Activated naive CD4-positive, alpha-beta T cell (primary cell): ENCODE measurements around the gene MYOCD.
"Not testable (repeated sequence)": the region's sequence is repeated elsewhere in the genome, so short reads cannot be mapped to it uniquely, and the experiment has no call there.

ENCODE experiments used
- DNase-seq, 4 experiments: peaks; one replicate each; lab custom pipeline; 2025; lab: John Stamatoyannopoulos, UW

The MYOCD gene, protein sequence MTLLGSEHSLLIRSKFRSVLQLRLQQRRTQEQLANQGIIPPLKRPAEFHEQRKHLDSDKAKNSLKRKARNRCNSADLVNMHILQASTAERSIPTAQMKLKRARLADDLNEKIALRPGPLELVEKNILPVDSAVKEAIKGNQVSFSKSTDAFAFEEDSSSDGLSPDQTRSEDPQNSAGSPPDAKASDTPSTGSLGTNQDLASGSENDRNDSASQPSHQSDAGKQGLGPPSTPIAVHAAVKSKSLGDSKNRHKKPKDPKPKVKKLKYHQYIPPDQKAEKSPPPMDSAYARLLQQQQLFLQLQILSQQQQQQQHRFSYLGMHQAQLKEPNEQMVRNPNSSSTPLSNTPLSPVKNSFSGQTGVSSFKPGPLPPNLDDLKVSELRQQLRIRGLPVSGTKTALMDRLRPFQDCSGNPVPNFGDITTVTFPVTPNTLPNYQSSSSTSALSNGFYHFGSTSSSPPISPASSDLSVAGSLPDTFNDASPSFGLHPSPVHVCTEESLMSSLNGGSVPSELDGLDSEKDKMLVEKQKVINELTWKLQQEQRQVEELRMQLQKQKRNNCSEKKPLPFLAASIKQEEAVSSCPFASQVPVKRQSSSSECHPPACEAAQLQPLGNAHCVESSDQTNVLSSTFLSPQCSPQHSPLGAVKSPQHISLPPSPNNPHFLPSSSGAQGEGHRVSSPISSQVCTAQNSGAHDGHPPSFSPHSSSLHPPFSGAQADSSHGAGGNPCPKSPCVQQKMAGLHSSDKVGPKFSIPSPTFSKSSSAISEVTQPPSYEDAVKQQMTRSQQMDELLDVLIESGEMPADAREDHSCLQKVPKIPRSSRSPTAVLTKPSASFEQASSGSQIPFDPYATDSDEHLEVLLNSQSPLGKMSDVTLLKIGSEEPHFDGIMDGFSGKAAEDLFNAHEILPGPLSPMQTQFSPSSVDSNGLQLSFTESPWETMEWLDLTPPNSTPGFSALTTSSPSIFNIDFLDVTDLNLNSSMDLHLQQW

DNA sequence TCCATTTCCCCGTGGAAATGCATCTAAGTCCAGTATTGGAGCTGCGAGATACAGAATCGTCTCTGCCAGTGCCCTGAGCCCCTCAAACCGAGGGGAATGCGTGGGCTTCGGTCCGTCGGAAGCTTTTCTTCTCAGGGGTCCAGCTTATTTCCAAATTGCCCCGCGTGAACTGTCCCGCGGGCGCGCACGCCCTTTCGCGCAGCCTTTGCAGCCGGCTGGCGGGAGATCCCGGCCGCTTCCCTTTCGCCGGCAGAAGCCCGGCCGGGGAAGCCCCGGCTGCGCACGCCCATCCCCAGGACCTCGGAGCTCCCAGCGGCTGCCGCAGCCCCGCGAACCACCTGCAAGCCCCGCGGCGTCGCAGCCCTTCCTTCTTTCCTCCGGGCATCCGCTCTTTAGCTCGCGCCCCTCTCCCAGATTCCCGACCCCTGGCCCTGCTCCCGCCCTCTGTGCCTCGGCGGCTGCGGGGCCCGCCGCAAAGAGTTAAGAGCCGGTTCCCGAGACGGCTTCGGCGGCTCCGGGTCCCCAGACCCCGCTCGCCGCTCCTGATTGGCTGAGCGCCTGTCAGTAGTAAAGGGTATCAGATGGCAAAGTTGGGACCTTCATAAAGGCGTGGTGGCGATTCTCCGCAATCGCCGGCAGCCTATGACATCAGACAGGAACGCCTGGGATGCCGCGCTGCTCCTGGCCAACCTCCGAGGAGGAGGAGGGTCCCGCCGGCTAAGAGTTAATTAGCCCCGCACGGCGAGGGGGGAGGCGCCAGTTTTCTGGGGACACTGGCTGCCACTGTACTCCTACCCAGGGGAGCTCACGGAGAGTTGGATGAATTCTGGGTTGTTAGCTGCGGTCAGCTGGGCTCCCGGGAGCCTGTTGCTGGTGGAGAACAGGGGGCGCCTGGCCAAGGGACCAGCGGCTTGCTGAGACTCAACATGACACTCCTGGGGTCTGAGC, at the start of gene MYOCD:
MYOCD (plus strand) TSS at position 628 of the 948 bp plus-strand sequence; CDS start at position 927, 299 bp downstream.
- no peak for DNase-seq

DNA sequence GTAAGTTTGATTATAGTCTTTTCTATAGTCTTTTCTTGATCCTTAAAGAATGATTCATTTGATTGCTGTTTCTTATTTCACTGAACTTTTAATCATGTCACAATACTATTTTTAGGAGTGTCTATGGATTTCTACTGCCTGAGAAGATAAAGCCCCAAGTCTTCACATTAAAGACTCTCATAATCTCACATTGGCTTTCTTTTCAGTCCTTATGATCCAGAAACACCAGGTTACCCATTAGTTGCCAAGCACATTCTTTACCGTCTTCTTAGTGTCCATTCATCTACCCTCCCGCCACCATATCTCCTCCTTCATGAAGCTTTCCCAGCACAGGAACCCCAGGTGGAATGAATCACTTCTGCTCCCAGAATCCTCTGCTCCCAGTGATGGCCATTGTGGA, 49.5 kb upstream of the MYOCD start:
- DNase-seq = no peak

DNA sequence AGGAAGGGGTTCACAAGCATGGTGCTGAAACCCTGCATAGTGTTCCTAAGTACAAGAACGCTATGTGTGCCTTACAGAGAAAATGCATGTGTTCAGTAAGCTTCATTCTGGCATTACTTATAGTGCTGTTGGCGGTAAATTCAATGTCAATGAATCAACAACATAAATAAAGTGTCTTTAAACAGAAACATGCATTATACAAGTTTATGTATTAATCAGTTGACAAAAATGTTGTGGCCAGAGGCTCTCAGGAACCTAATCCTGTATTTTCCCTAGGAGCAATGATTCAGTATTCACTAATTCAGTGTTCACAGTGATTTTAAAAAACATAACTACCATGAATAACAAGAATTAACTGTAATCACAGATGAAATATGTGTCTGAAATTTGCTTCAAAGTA, 47.1 kb upstream of the MYOCD start:
- no peak for DNase-seq

DNA sequence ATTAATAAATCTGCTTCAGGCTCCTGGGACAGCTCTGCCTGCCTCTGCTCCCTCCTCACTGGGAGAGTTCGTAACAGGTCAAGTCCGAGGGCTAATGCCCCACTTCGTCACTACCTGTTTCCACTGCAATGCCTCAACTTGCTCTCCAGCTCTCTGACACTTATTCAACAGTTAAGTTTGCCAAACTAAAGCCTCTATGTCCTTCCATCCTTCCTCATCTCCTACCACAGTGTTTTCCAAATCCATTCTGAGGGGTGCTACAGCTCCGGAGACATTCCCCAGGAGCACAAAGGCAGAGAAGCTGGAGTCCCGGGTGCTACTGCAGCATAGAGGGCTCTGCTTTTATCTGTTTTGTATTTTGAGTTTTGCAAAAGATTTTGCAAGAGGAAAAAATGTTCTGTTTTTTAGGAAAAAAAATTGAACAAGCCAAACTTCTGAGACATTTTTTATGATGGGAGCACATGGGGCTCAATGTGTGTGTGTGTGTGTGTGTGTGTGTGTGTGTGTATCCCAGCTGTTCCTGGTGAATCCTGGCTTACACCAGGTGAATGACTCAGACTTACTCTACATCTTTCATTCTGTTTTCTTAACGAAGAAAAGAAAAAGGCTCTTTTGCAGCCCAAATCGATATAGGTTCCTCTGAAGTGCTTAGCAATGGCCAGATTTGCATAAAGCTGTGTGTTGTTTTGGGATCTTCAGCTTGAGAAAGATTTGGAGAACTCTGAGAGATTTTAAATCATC, 46.1 kb upstream of the MYOCD start:
- DNase-seq = no peak

DNA sequence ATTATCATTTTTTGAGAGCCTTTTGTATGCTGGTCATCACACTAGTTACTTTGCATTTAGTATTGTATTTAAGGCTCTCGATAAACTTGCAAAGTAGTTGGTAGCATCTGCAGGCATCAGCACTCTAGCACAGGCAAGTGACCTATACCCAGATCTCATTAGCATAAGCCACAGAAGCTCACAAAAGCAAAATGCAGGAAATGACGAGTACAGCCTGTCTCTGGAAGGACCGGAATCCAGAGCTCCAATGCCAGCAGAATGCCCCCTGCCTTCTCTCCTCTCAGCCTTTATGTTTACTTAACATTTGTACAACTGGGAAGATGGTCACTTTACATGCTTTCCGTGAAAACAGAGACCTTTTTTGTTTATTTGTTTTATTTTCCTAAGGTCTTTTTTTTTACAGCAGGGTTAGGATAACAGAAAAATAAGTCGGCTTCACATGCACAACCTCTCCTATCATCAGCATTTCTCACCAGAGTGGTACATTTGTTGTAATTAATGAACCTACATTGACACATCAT, 45.4 kb upstream of the MYOCD start:
- no peak for DNase-seq

DNA sequence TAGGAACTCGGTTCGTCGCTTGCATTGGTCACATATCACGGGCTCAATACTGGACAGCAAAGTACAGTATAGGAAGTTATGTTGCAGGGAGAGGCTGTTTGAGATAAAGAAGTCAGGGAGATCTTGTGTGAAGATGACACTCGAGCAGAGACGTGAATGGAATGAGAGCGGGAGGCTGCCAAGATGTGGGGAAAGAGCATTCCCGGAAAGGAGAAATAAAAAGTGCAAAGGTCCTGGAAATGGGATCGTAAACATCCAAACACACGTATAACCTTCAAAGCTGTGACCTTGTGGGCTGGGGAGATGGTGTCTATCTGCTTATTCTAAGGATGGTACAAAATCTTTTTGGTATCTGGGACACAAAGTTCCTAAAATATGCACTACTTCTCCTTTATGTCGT, 43.0 kb upstream of the MYOCD start:
- DNase-seq = no peak

DNA sequence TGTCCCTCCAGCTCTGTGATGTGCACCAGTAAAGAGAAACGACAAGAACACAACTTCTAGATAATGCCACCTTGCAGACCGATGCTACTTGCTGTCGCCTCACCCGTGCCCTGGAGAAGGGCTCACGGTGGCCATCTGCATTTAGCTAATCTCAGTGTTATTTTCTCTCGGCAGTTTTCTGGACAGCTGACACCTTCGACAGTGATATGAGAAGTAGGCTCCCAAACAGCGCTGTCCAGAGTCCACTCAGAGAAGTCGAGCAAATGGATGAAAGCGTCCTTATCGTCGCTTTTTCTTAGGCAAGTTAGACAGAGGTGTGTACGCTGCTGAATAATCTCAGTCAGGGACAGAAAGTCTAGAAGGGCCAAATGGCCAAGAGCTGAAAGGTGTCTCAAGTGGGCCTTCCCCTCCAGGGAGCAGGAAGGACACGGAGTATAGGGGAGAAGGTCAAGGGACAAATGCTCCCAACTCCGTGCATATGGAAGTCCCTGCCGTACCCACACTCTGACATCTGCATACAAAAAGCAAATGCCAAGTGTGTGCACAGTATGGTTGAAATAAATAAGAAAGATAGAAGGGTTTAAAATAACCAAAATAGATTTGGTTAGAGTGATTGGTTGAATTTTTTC, 42.4 kb upstream of the MYOCD start:
- no peak for DNase-seq

DNA sequence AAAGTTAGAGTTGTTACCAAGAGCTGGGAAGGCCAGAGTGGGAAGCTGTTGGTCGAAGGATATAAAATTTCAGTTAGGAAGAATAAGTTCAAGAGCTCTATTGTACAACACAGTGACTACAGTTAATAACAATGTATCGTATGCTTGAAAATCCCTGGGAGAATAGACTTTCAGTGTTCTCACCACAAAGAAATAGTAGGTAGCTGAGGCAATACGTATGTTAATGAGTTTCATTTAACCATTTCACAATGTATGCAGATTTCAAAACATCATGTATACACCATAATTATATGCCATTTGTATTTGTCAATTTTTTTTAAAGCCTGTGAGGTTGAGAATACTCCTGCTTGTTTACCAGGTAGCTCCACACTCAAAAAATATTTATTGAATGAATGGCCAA, 41.5 kb upstream of the MYOCD start:
- DNase-seq = no peak

DNA sequence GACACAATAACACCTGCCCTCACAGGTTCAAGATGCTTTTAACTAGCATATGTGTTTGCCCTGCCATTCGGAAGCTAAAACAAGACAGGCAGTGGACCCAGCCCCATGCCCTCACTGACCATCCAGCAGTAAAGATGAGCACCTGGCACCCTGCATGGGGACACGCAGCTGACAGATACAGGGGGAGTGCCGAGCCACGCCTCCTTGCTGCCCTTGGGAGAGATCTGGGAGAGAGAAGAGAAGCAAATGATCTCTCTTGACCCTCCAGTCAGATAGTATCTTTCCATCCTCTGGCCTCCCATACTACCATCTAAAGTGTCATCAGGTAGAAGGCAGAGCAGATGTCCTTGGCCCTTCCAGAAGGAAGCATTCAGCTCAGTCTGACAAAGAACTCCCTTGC, 40.6 kb upstream of the MYOCD start:
- no peak for DNase-seq

DNA sequence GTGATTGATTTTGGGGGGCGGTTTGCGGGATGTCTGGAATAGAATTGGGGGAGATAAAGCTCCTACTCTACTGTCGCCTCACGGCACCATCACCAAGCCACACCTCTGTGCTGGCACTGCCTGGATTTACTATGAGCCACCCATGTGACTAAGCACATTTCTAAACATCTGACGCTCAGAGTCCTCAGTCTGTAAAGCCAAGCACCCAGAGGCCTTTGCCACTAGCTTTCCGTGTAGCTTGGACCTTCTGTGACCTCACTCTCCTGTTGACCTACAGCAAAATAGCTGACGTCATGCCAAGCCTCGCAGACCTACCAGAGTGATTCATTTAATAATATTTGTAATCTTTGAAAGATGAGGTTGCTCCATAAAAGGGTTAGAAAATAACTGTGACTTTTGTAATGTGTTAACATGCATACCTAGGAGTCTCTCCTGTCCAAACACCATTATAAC, 38.5 kb upstream of the MYOCD start:
- DNase-seq = no peak

DNA sequence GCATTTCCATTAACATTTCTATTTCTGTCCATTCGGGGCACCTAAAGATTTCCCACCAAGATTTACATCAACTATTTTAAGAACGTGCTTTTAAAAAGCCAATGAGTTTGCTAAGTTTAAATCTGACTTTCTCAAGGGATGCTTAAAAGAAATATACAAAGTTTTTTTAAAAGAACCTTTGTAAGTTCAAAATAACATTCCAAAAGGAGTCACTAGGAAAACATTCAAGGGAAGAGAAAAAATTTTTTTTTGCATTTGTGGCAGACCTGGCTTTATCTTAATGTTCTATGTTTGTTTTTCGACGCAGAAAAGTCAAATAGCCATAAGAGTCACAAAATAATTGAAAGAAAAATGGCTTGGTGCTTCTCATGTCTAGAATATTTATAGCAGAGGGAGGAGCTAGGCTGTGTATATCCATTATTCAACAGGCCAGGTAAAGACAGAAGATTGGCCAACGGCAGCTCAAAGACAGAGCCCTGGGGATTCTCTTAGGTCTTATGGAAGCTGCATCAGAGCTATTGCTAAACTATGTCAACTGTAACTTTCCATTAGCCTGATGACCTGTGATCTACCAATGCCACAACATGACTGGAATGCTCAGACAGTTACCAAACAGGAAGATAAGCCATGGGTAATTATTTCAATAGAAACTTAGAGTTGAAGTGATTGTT, 37.8 kb upstream of the MYOCD start:
- no peak for DNase-seq

DNA sequence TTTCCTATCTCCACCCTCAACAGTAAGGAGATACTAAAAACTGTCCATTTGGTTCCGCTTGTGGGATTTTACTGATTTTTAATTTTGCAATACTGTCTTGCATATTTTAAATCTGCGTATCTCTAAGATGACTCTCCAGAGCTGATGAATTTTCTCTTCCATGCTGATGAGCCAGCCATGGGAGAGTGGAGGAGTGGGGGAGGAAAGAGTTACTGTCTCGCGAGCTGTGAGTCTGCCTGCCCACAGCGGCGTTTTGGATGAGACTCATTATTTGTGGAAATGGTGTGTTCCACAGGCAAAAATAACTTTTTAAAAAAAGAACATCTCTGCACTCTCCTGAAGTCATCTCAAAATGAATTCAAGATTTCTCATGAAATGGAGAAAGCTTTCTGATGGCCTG, 34.6 kb upstream of the MYOCD start:
- DNase-seq = no peak

DNA sequence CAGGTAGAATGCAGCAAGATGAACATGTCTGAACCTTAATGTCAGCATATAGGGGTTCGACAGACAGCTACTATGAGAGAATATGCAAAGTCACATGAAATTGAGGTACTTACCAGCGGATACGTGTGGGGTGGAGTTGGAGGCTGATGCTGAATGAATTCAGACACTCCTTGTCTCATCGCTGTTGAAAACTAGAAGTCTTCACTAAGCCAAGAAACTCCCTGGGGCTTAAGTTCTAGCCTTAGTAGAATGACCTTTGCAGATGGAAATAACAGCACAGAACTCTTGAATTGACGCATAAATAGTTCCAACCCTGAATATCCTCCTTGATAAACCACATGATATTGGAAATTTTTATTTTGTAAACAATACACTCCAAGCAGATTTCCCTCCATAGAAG, 32.9 kb upstream of the MYOCD start:
- DNase-seq = no peak

DNA sequence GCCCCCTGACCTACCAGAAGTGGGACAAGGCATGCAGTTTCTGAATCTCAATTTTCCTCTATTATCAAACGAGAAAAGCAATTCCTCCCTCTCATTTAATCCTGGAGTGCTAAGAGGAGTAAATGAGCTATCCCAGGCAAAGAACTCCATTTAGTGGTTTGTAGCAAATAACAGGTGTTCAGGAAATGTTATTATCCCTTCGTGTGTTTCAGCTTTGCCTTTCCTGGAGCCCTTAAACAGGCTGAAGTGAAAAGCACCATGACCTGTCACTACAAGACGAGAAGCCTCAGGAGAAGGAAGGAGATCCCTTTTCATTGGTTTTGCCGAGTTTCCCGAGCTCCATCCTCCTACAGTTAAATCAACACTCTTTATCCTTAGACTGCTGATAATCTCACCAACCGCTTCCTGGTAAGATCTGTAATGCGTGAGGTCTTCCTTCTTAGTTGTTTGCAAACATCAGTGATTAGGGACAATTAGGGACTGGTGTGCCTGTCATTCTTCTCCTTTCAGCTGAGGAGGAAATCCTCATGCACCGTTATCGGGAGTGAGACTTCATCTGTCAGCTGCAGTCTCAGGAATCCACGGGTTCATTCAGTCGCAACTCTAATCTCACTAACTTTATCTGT, 30.8 kb upstream of the MYOCD start:
- DNase-seq = no peak

DNA sequence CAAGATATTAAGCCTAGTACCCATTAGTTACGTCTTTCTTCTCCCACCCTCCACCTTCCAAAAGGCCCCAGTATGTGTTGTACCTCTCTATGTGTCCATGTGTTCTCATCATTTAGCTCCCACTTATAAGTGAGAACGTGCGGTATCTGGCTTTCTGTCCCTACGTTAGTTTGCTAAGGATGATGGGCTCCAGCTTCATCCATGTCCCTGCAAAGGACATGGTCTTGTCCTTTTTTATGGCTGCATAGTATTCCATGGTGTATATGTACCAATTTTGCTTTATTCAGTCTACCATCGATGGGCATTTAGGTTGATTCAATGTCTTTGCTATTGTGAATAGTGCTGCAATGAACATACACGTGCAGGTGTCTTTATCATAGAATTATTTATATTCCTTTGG, 29.7 kb upstream of the MYOCD start:
- not testable (repeated sequence) for DNase-seq

DNA sequence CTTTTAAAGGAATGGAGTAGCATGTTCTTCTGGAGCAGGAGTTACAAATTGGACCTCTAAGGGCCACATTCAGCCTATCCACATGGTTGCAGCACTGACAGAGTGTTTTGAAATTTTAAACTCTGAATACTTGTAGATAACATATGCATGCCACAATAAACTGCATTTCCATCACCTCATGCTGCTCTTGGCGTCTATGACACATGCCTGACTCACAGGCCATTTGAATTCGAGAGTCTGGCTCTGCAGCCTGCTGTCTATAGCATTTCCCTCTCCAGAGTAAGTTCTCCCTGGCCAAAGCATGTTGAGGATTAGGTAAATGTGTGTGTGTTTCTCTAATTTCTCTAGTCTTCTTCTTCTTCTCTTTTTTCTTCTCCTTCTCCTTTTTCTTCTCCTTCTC, 28.7 kb upstream of the MYOCD start:
- DNase-seq = no peak

DNA sequence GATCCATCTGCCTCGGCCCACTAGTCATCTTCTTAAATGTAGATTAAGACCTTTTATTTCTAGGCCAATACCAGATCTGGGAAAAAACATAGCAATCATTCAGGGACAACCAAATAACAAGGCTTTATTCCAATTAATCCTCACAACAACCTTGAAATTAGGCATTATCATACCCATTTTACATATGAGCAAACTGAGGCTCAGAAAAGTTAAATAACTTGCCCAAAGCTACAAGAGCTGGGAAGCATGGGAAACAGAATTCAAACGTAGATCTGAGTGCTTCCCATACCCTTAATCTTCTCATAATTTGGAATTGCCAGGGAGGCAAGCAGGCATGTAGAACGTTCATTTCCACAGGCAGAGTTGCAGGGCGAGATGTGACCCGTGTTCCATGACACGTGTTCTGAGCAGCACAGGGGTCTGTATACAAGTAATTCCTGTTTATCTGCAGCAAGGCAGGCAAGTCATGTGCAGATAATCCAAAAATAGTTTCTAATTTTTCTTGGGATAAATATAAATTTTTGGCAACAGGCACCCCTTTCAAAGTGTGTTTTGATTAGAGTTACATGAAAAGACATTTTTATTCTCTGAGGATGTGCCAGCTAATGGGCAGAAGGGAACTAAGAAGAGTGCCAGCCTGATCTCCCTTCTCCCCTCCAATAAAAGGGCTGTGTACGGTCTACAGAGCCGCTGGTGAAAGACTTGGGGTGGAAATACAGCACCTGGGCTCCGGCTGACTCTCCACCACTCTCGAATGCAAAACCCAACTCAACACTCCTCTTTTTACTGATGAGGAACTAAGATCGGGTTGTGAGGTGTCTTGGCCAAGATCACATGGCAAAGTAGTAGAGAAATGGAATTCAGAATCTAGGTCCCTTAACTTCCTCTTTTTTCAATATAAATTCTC, 27.7 kb upstream of the MYOCD start:
- no peak for DNase-seq

DNA sequence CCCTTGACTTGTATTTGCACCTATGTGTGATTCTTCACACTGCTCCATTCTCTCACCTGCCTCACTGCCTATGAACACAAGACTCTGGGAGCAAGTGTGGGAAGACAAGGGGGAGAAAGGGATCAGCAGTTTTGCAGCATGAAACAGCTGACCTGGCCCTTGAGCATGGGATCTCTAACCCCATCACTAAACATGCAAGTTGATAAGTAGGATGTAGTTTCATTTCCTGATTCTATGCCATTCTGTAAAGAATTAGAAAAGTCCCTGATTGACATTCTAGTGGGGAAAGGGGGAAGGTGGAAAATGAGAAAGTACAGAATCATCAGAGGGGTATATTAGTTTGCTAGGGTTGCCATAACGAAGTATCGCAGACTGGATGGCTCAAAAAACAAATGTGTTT, 25.3 kb upstream of the MYOCD start:
- DNase-seq = no peak
